ENCODE data around the gene CD160.
"Not testable (repeated sequence)": the region's sequence is repeated elsewhere in the genome, so short reads cannot be mapped to it uniquely, and the experiment has no call there.

CD160 gene

DNA sequence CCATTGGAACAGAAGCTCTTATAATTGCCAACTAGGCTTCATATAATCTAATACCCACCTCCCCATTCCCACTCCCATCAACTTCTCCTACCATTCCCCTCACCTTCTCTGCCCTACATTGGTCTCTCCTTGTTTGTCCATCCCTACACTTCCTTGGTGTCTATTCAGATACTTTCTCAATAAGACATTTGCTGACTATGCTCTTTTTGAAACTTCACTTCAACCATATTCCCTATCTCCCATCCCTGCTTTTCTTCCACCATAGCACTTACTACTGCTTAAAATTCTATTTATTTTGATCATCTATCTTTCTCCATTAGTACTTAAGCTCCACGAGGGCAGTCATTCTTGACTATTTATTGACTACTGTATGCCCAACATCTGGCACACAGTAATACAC, 40.4 kb downstream of the CD160 start:
- DNase-seq (ENCODE audit: low spot score), result no peak

DNA sequence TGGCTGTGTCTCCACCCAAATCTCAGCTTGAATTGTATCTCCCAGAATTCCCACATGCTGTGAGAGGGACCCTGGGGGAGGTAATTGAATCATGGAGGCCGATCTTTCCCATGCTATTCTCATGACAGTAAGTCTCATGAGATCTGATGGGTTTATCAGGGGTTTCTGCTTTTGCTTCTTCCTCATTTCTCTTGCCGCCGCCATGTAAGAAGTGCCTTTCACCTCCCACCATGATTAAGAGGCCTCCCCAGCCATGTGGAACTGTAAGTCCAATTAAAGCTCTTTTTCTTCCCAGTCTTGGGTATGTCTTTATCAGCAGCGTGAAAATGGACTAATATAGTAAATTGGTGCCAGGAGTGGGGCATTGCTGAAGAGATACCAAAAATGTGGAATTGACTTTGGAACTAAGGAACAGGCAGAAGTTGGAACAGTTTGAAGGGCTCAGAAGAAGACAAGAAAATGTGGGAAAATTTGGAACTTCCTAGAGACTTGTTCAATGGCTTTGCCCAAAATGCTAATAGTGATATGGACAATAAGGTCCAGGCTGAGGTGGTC, 41.2 kb downstream of the CD160 start:
- DNase-seq (ENCODE audit: low spot score), result not testable (repeated sequence)

DNA sequence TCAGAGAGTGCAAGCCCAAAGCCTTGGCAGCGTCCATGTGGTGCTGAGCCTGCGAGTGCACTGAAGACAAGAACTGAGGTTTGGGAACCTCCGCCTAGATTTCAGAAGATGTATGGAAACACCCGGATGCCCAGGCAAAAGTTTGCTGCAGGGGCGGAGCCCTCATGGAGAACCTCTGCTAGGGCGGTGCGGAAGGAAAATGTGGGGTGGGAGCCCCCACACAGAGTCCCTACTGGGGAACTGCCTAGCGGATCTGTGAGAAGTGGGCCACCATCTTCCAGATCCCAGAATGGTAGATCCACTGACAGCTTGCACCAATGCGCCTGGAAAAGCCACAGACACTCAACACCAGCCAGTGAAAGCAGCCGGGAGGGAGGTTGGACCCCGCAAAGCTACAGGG, 42.2 kb downstream of the CD160 start:
- not testable (repeated sequence) for DNase-seq (ENCODE audit: low spot score)

DNA sequence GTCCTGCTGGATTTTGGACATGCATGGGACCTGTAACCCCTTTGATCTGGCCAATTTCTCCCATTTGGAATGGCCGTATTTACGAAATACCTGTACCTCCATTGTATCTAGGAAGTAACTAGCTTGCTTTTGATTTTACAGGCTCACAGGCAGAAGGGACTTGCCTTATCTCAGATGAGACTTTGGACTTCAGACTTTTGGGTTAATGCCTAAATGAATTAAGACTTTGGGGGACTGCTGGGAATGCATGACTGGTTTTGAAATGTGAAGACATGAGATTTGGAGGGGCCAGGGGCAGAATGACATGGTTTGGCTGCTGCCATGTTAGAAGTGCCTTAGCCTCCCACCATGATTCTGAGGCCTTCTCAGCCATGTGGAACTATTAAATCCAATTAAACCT, 42.7 kb downstream of the CD160 start:
- not testable (repeated sequence) for DNase-seq (ENCODE audit: low spot score)

DNA sequence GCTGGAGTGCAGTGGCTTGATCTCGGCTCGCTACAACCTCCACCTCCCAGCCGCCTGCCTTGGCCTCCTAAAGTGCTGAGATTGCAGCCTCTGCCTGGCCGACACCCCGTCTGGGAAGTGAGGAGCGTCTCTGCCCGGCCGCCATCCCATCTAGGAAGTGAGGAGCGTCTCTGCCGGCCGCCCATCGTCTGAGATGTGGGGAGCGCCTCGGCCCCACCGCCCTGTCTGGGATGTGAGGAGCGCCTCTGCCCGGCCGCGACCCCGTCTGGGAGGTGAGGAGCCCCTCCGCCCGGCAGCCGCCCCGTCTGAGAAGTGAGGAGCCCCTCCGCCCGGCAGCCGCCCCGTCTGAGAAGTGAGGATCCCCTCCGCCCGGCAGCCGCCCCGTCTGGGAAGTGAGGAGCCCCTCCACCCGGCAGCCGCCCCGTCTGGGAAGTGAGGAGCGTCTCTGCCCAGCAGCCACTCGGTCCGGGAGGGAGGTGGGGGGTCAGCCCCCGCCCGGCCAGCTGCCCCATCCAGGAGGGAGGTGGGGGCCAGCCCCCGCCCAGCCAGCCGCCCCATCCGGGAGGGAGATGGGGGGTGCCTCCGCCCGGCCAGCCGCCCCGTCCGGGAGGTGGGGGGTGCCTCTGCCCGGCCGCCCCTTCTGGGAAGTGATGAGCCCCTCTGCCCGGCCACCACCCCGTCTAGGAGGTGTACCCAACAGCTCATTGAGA, 45.1 kb downstream of the CD160 start:
- not testable (repeated sequence) for DNase-seq (ENCODE audit: low spot score)

DNA sequence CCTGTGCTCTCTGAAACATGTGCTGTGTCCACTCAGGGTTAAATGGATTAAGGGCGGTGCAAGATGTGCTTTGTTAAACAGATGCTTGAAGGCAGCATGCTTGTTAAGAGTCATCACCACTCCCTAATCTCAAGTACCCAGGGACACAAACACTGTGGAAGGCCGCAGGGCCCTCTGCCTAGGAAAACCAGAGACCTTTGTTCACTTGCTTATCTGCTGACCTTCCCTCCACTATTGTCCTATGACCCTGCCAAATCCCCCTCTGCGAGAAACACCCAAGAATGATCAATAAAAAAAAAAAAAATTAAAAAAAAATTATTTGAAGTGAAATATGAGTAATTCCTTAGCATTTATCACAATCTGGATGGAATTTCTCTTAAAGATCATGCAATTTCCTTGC, 45.8 kb downstream of the CD160 start:
- DNase-seq (ENCODE audit: low spot score), result not testable (repeated sequence)

DNA sequence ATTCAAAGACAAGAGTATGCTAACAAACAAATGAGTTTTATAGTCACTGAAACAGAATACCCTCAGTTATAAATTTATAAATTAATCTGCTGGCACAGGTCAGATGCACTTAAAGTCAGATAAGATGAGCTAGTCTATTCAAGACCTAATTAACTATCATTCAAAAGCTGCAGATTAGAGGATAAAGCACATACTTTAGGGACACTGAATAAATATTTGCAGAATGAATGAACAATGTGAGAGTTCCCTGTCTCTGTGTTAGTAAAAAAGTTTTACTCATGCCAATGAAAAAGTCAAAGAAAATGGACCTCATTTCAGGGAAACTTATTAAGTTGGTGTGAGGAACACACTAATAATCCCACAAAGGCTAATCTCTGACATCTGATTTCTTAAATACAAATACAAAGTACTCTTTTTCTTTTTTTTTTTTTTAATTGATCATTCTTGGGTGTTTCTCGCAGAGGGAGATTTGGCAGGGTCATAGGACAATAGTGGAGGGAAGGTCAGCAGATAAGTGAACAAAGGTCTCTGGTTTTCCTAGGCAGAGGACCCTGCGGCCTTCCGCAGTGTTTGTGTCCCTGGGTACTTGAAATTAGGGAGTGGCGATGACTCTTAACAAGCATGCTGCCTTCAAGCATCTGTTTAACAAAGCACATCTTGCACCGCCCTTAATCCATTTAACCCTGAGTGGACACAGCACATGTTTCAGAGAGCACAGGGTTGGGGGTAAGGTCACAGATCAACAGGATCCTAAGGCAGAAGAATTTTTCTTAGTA, 46.5 kb downstream of the CD160 start:
- not testable (repeated sequence) for DNase-seq (ENCODE audit: low spot score)

DNA sequence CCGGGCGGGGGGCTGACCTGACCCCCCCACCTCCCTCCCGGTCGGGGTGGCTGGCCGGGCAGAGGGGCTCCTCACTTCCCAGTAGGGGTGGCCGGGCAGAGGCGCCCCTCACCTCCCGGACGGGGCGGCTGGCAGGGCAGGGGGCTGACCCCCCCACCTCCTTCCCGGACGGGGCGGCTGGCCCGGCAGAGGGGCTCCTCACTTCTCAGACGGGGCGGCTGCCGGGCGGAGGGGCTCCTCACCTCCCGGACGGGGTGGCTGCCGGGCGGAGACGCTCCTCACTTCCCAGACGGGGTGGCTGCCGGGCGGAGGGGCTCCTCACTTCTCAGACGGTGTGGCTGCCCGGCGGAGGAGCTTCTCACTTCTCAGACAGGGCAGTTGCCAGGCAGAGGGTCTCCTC, 47.6 kb downstream of the CD160 start:
- DNase-seq (ENCODE audit: low spot score), result not testable (repeated sequence)

DNA sequence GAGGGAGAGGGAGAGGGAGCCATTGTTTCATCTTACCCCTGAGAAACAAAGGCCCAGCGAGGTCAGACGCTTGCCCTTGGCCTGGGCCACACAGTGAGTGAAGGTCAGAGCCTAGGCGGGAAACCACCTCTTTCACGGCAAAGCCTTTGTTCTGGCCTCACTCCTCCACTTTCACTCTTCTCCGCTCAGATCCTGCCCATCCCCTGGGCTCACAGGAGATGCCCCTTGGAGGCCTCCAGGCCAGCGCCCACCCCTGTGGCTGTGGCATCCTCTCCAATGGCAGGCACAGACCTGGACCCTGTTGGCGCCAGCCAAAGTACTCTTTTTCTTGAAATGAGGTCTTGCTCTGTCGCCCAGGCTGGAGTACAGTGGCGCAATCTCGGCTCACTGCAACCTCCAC, 48.7 kb downstream of the CD160 start:
- DNase-seq (ENCODE audit: low spot score), result not testable (repeated sequence)

DNA sequence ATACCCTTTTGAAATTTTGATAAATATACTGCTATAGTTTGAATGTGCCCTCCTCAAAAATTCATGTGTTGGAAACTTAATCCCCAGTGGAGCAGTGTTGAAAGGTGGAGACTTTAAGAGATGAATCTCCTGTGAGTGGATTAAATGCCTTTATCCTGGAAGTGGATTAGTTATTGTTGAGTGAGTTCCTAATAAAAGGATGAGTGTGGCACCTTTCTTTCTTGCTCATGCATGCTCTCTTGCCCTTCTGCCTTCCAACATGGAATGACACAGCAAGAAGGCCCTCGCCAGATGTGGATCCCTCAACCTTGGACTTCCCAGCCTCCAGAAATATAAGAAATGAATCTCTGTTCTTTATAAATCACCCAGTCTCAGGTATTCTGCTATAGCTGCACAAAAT, 51.8 kb downstream of the CD160 start:
- no peak for DNase-seq (ENCODE audit: low spot score)

DNA sequence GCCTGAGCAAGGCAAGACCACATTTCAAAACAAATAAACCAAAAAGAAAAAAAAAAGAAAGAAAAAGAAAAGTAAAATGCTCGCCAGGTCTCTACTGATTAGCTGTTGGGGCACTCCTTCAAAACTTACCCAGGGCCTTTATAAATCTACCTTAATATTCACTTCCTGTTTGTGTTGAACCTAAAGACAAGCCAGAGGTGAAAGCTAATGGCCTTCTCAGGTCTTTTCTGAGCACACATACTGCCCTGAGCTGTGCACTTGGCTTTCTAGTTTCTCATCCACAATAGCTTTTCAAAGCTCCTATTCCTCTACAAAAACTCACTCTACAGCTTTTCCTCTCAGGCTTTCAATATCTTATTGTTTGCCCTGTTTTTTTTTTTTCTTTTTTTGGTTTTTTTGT, 54.1 kb downstream of the CD160 start:
- DNase-seq (ENCODE audit: low spot score), result no peak

DNA sequence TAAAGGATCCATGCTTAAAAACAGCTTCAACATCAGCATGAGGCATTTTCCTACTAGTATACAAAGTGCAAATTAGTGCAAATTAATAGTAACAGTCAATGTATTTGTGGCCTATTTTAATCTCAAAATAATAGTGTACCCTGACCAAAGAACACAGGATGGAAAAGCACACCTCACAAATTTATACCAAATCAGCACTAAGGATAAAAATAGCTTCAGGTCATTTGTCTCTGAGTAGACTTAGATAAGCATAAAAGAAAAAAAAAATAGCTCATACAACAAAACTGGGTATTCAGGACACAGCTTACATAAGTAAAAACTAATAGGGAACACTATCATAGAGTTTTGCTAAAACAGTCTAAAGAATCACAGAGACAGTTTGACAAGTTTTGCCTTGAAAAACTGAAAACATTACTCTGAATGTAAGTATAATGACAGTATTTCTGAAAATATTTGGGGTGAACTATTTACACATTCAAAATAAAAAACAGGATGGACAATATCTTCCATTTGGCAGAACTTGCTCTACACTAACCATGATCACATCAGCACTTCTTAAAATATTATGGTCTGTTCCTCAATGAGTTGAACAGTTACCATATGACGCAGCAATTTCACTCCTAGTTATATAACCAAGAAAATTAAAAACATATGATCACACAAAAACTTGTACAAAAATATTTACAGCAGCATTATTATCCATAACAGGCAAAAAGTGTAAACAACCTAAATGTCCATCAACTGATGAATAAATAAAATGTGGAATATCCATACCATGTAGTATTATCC, 58.3 kb downstream of the CD160 start:
- DNase-seq (ENCODE audit: low spot score), result no peak

DNA sequence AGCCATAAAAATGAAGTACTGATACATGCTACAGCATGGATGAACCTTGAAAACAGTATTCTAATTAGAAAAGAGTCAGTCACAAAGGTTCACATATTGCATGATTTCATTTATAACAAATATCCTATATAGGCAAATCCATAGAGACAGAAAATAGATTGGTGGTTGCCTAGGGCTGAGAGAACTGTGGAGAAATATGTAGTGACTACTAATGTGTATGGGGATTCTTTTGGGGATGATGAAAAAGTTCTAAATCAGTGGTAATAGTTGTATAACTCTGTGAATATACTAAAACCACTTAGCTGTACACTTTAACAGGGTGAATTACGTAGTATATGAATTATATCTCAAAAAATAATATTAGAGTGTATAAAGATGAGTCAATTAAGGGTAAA, 58.8 kb downstream of the CD160 start:
- no peak for DNase-seq (ENCODE audit: low spot score)

DNA sequence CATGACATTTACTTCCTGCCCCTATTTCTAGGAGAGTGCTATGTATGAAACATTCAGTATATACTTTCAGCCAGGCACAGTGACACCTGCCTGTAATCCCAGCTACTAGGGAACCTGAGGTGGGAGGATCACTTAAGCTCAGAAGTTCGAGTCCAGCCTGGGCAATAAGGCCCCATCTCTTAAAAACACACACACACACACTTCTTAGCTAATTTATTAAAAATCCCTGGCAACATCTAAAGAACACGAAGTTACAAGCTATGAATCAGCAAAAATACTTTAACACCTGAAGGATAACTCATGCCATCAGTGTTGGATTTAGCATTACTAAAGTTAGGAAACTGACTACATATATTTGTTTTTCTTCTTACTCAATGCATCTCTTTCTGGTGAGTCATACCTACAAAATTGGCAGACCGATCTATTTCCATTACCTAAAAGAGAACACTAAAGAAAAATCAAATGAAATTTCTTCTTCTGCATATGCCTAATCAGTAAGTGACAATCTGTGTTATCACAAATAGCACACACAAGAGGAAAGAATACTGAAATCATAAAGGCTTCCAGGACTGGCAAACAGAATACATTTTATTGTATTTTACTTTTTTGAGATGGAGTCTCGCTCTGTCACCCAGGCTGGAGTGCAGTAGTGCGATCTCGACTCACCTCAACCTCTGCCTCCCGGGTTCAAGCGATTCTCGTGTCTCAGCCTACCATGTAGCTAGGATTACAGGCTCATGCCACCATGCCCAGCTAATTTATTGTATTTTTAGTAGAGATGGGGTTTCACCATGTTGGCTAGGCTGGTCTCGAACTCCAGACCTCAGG, 63.2 kb downstream of the CD160 start:
- no peak for DNase-seq (ENCODE audit: low spot score)

DNA sequence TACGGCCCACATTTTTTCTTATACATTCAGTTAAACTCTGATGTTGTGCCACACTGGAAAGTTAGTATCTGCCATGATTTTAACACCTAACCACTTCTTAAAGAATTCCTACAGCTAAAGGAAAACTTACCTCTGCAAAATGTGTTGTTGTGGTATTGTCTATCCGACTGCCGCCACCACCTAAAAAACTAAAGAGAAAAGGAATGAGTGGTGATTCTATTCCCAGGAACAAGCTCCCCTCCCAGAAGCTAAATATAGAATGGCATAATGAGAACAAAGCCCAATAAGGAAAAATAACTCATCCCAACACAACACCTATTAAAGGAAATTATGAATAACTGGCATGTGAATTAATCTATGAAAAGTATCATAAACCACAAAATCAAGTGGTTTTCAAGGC, 65.1 kb downstream of the CD160 start:
- no peak for DNase-seq (ENCODE audit: low spot score)

DNA sequence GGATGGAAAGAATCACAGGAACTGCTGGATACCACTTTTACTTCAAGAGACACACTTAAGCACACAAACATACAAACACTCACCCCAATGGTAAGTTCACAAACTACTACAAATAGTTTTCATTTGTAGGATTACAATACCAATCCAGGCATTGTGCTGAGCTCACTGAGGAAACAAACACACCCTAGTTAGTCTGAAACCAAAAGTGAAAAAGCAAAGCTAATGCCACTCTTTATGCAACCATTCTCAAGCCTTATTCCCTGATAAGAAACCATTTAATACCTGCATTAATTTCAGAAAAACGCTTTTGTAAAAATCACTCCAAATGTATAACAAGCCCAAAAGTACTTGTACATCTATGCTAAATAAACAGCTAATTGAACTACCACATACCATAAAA, 66.2 kb downstream of the CD160 start:
- no peak for DNase-seq (ENCODE audit: low spot score)

DNA sequence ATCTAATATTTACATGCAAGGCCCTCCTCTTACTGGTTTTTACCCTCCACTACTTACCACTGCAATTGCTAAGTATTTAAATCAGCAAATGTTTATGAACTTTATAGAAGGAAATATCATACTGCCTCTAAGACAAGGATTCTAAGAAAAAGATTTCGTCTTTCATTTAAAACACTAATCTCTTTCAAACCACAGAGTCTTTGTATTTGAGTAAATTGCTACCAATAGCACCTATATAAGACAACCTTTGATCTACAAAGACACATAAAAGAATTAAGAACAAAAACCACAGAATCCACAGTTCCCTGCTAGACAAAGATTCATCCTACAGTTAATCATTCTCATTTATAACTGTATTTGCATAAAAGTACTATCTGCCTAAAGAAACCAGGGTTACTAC, 67.0 kb downstream of the CD160 start:
- peak; percentile 21 for DNase-seq (ENCODE audit: low spot score)

DNA sequence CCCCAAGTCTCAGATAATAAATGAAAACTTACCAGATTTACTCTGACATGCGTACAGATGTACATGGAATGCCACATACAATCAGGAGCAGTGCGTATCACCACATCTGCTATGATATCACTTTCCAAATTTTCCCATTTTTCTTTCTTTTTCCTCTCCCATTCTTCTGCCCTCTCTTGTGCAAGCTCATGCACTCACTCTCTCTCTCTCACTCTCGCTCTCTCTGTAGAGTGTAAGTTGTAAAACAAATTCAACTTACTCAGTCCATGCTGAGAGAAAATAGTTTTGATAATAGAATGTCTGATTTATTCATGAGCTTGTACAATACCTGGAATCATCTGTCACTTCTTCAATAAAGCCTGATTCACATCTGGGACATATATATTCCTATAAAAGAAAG, 69.3 kb downstream of the CD160 start:
- DNase-seq (ENCODE audit: low spot score), result no peak

Data from CD4-positive, alpha-beta T cell treated with Interleukin-15 for 4 hours (primary cell).